A549 (cell line): ENCODE measurements around the gene RANBP9. TPM values are rescaled to one million over a fixed set of nuclear protein-coding genes. Genes with fewer than 3 reads are reported as not detected.

ENCODE experiments used
- ATAC-seq, 2 experiments: fragments of 200-7000 bp in 1 of 2; fragments of >200 bp in 1 of 2; cut with Nextera tagmentation in 1 of 2; cut with Tn5 transposase in 1 of 2; 3 replicates each; pipeline versions ENCODE4 v1.8.0 to v1.9.1; 2018 to 2020; ENCODE audit warnings: mild to moderate bottlenecking in 1 of 2, moderate library complexity in 1 of 2
- CTCF ChIA-PET: fragments of 300-600 bp; sonication (Branson Sonifier 250); formaldehyde crosslinking; extraction: SDS; loops from one replicate; lab custom pipeline; 2021; ENCODE audit warnings: antibody characterized with exemption, inconsistent platforms; lab: Yijun Ruan, JAX
- POLR2A ChIA-PET: fragments of 350-600 bp; formaldehyde crosslinking; extraction: SDS; loops from one replicate; lab custom pipeline; 2021; ENCODE audit warnings: antibody characterized with exemption, inconsistent platforms; lab: Yijun Ruan, JAX
- DNase-seq, 2 experiments: peaks; one replicate each; pipeline versions ENCODE4 v3.0.0 to v3.0.0-alpha.2; 2011 to 2016; ENCODE audit warnings: low read depth in 1 of 2, low spot score in 1 of 2
- FAIRE-seq: peaks from 2 replicates; lab custom pipeline; 2011; peaks lifted over from hg19 to GRCh38; lab: Jason Lieb, UNC
- H3K27ac ChIP-seq, 2 experiments: fragments of >200 bp; sonication (Bioruptor Twin); formaldehyde crosslinking; 3 replicates each; pipeline ENCODE4 v1.5.1; 2016 to 2017
- H3K4me1 ChIP-seq: fragments of >200 bp; sonication (Bioruptor Twin); formaldehyde crosslinking; 3 replicates; pipeline ENCODE4 v1.6.1; 2016
- H3K4me2 ChIP-seq: fragments of >200 bp; sonication (Bioruptor Twin); formaldehyde crosslinking; 3 replicates; pipeline ENCODE4 v1.6.1; 2016
- H3K4me3 ChIP-seq: fragments of >200 bp; sonication (Bioruptor Twin); formaldehyde crosslinking; 3 replicates; pipeline ENCODE4 v1.5.1; 2016
- H3K9me3 ChIP-seq: fragments of >200 bp; sonication (Bioruptor Twin); formaldehyde crosslinking; 3 replicates; pipeline ENCODE4 v1.6.1; 2016
- EHF ChIP-seq: fragments of 250-450 bp; sonication (Bioruptor Pico); IDR thresholded peaks from 2 replicates; pipeline ENCODE4 v1.5.0; 2020; ENCODE audit warnings: mild to moderate bottlenecking
- ELK1 ChIP-seq: fragments of 150-350 bp; IDR thresholded peaks from 2 replicates; pipeline ENCODE4 v1.6.1; 2014; ENCODE audit warnings: low read depth, mild to moderate bottlenecking, low read length
- EP300 ChIP-seq, 2 experiments: fragments of >200 bp; sonication (Bioruptor Twin); formaldehyde crosslinking; IDR thresholded peaks; 2 replicates in 1 of 2; 3 replicates in 1 of 2; pipeline ENCODE4 v1.6.1; 2016 to 2017
- ESRRA ChIP-seq: fragments of 150-350 bp; IDR thresholded peaks from 2 replicates; pipeline ENCODE4 v1.6.1; 2014; ENCODE audit warnings: mild to moderate bottlenecking, low read length, borderline replicate concordance
- FOSL2 ChIP-seq, 2 experiments: fragments of 450-650 bp in 1 of 2; fragments of >200 bp in 1 of 2; sonication (Bioruptor Twin) in 1 of 2; formaldehyde crosslinking; IDR thresholded peaks; 2 replicates each; pipeline versions ENCODE4 v1.5.0 to v1.6.1; 2016 to 2020; ENCODE audit warnings: mild to moderate bottlenecking in 1 of 2, moderate library complexity in 1 of 2
- FOXS1 ChIP-seq: fragments of 250-450 bp; sonication (Bioruptor Pico); IDR thresholded peaks from 2 replicates; pipeline ENCODE4 v1.5.0; 2020; ENCODE audit warnings: mild to moderate bottlenecking, moderate library complexity
- HDAC2 ChIP-seq: fragments of 200-600 bp; sonication (generic); IDR thresholded peaks from 2 replicates; pipeline ENCODE4 v1.6.1; 2016
- HMGXB4 ChIP-seq: fragments of 250-450 bp; sonication (Bioruptor Pico); IDR thresholded peaks from 2 replicates; pipeline ENCODE4 v1.5.0; 2021; ENCODE audit warnings: mild to moderate bottlenecking, moderate library complexity, borderline replicate concordance
- JUN ChIP-seq, 2 experiments: fragments of >200 bp; sonication (Bioruptor Twin); formaldehyde crosslinking; IDR thresholded peaks; 2 replicates in 1 of 2; 3 replicates in 1 of 2; pipeline ENCODE4 v1.6.1; 2016 to 2017
- KDM5A ChIP-seq: fragments of 200-600 bp; sonication (generic); IDR thresholded peaks from 2 replicates; pipeline ENCODE4 v1.6.1; 2016; ENCODE audit warnings: antibody characterized with exemption, mild to moderate bottlenecking
- NFE2L2 ChIP-seq: fragments of 150-350 bp; conservative IDR thresholded peaks from 2 replicates; pipeline ENCODE4 v1.6.1; 2014; ENCODE audit warnings: low read length
- NR3C1 ChIP-seq: fragments of >200 bp; sonication (Bioruptor Twin); formaldehyde crosslinking; IDR thresholded peaks from 3 replicates; pipeline ENCODE4 v1.6.1; 2017
- PBX3 ChIP-seq: IDR thresholded peaks from 2 replicates; pipeline ENCODE4 v1.6.1; 2012
- PHF8 ChIP-seq: fragments of 200-600 bp; sonication (generic); IDR thresholded peaks from 2 replicates; pipeline ENCODE4 v1.6.1; 2016; ENCODE audit warnings: low read depth, mild to moderate bottlenecking, antibody characterized with exemption, moderate library complexity, borderline replicate concordance
- RCOR1 ChIP-seq: fragments of 150-350 bp; IDR thresholded peaks from 2 replicates; pipeline ENCODE4 v1.6.1; 2014; ENCODE audit warnings: antibody characterized with exemption, low read length, low read depth
- SMC3 ChIP-seq: fragments of >200 bp; sonication (Bioruptor Twin); formaldehyde crosslinking; IDR thresholded peaks from 3 replicates; pipeline ENCODE4 v1.6.1; 2018; ENCODE audit warnings: inconsistent platforms
- USF2 ChIP-seq: fragments of 450-650 bp; IDR thresholded peaks from 2 replicates; pipeline ENCODE4 v1.6.1; 2014; ENCODE audit warnings: antibody characterized with exemption
- ZFP36 ChIP-seq: fragments of 450-650 bp; IDR thresholded peaks from 2 replicates; pipeline ENCODE4 v1.6.1; 2014; ENCODE audit warnings: borderline replicate concordance; ENCODE audit not compliant: partially characterized antibody
- WGBS: methylation state at CpG from one replicate; pipeline ENCODE4 v1.1.6; 2017; ENCODE audit errors: missing lambda C conversion rate; 5-methylcytosine and 5-hydroxymethylcytosine counted together
- polyA plus RNA-seq, 4 experiments: library from polyadenylated mRNA; depleted of rRNA in 3 of 4; stranded (reverse); fragments of >200 nt; fragmentation: RNase III in 1 of 4; extraction: RNeasy Plus Mini Kit Qiagen cat#74134 plus additional on column Dnase treatment in 1 of 4; gene quantifications; 2 replicates in 3 of 4; 3 replicates in 1 of 4; pipeline ENCODE4 v1.2.3, GENCODE V29; 2011 to 2017
- TF ChIP-seq, protein P1 (sequence below): fragments of 200-600 bp; sonication (generic); IDR thresholded peaks from 2 replicates; pipeline ENCODE4 v1.6.1; 2016; ENCODE audit warnings: antibody characterized with exemption, mild to moderate bottlenecking, moderate library complexity
- TF ChIP-seq, protein P2 (sequence below): fragments of >200 bp; sonication (Bioruptor Twin); formaldehyde crosslinking; IDR thresholded peaks from 2 replicates; pipeline ENCODE4 v1.6.1; 2016

RANBP9 gene
- polyA plus RNA-seq, 2 of the 4 experiments (the other 2 are of a cell fraction), result 13.7 to 15.7 TPM

DNA sequence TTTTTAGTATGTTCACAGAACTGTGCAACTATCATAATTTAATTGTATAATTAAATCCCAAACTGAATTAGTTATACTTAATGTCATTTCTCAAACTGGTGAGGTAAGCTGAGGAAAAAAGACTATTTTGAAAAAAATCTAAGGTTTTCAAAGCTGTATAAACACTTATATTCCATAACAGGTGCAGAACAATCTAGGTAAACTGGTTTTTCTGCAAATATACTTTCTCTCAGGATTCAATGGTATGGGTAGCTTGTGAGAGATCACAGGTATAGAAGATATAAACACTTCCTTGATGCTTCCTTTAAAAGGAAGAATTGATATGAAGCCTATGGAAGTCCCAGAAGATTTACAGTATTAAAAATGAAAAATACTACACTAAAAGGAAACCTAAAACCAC is 62.8 kb downstream of the RANBP9 start:
- peaks cover 7% of the 10 kb centered on the region; the same call in 2 of the 3 replicates for H3K4me1 ChIP-seq
- TF ChIP-seq PHF8 (no peak), USF2 (no peak), FOXS1 (CRISPR knock-in tag) (no peak), JUN (IDR thresholded peaks at IDR 0.05) (no peak), ESRRA (no peak), FOSL2 (IDR thresholded peaks at IDR 0.05) (no peak), FOSL2 (CRISPR knock-in tag; IDR thresholded peaks at IDR 0.05) (no peak), HMGXB4 (CRISPR knock-in tag) (no peak), HDAC2 (no peak), KDM5A (no peak)
- TF ChIP-seq, protein P1, sequence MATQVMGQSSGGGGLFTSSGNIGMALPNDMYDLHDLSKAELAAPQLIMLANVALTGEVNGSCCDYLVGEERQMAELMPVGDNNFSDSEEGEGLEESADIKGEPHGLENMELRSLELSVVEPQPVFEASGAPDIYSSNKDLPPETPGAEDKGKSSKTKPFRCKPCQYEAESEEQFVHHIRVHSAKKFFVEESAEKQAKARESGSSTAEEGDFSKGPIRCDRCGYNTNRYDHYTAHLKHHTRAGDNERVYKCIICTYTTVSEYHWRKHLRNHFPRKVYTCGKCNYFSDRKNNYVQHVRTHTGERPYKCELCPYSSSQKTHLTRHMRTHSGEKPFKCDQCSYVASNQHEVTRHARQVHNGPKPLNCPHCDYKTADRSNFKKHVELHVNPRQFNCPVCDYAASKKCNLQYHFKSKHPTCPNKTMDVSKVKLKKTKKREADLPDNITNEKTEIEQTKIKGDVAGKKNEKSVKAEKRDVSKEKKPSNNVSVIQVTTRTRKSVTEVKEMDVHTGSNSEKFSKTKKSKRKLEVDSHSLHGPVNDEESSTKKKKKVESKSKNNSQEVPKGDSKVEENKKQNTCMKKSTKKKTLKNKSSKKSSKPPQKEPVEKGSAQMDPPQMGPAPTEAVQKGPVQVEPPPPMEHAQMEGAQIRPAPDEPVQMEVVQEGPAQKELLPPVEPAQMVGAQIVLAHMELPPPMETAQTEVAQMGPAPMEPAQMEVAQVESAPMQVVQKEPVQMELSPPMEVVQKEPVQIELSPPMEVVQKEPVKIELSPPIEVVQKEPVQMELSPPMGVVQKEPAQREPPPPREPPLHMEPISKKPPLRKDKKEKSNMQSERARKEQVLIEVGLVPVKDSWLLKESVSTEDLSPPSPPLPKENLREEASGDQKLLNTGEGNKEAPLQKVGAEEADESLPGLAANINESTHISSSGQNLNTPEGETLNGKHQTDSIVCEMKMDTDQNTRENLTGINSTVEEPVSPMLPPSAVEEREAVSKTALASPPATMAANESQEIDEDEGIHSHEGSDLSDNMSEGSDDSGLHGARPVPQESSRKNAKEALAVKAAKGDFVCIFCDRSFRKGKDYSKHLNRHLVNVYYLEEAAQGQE, result no peak
- FAIRE-seq (no peak), ATAC-seq (no peak), DNase-seq (no peak)
- no peaks in the 10 kb centered on the region for H3K9me3 ChIP-seq
- POLR2A ChIA-PET, result no interaction called here
- no peak overlapping the region for H3K4me3 ChIP-seq
- H3K4me2 ChIP-seq, result no peak overlapping the region
- H3K27ac ChIP-seq, result no peak overlapping the region
- CTCF ChIA-PET, result interaction anchor here (0.7 kb wide), 1 partner anchor 221 kb away, joined by 3 read pairs; no protein-coding TSS in a partner anchor

- ChIA-PET CTCF (no interaction called here), POLR2A (no interaction called here)
- Histone ChIP-seq H3K27ac (no peak overlapping the region), H3K4me3 (no peak overlapping the region), H3K9me3 (no peaks in the 10 kb centered on the region), H3K4me1 (no peaks in the 10 kb centered on the region), H3K4me2 (no peak overlapping the region)
- ATAC-seq (no peak), DNase-seq (no peak), FAIRE-seq (no peak)
- 65% methylated on average over 3 of the region's 3 CpGs for WGBS
- TF ChIP-seq SMC3 (no peak), EP300 (IDR thresholded peaks at IDR 0.05) (no peak), NR3C1 (no peak), HDAC2 (no peak), NFE2L2 (no peak), EHF (CRISPR knock-in tag) (no peak), ZFP36 (no peak), PBX3 (no peak), ELK1 (no peak), RCOR1 (no peak)
- TF ChIP-seq, protein P2, sequence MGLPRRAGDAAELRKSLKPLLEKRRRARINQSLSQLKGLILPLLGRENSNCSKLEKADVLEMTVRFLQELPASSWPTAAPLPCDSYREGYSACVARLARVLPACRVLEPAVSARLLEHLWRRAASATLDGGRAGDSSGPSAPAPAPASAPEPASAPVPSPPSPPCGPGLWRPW, result no peak
These were observed 68.5 kb downstream of the RANBP9 start for GRCh38 chr6:13643125-13643524.
